T-helper 2 cell treated with Interferon-gamma antibody and Interleukin-4, amounts not matched to agents 5 μg/mL and 100 μg/mL, for 36 hours (primary cell): Measurements from ENCODE around the gene FOXO1.

ENCODE experiments used
- DNase-seq: peaks from one replicate; pipeline ENCODE4 v3.0.0; 2021; ENCODE audit warnings: low spot score
- H3K27ac Mint-ChIP-seq: one replicate; pipeline ENCODE4 v1.8.0; 2021; ENCODE audit warnings: mild to moderate bottlenecking, mixed read lengths
- H3K27me3 Mint-ChIP-seq: one replicate; pipeline ENCODE4 v1.8.0; 2021; ENCODE audit warnings: low read depth, mixed read lengths
- H3K36me3 Mint-ChIP-seq: one replicate; pipeline ENCODE4 v1.8.0; 2021; ENCODE audit warnings: low read depth, mixed read lengths
- H3K4me1 Mint-ChIP-seq: one replicate; pipeline ENCODE4 v1.8.0; 2021; ENCODE audit warnings: low read depth, mixed read lengths
- H3K4me3 Mint-ChIP-seq: one replicate; pipeline ENCODE4 v1.8.0; 2022; ENCODE audit warnings: mild to moderate bottlenecking, moderate library complexity, mixed read lengths
- H3K9me3 Mint-ChIP-seq: one replicate; pipeline ENCODE4 v1.8.0; 2021; ENCODE audit warnings: mixed read lengths

FOXO1 gene

GRCh38 chr13:40617801-40618356 is 48.6 kb downstream of the FOXO1 start:
- no peaks in the 10 kb centered on the region for H3K9me3 Mint-ChIP-seq

DNA sequence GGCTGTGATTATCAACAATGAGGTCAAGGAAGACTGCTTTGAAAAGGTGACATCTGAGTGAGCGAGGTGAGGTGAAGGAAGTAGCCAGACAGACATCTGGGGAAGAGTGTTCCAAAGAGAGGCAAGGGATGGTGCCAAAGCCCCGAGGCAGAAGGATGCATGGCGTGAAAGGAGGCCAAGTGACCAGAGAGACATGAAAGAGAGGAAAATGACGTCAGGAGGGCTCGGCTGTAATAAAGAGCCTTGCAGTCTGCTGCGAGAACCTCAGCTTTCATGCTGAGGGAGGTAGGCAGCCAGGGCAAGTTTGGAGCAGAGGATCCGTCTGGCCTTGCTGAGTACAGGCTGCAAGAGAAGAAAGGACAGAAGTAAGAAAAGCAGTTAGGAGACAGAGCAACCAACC is 50.8 kb downstream of the FOXO1 start:
- Mint-ChIP-seq H3K4me1 (peaks cover 83% of the 10 kb centered on the region), H3K4me3 (peak overlapping the region; percentile 10), H3K36me3 (peaks cover 38% of the 10 kb centered on the region), H3K27ac (peak overlapping the region; percentile 98), H3K27me3 (no peaks in the 10 kb centered on the region), H3K9me3 (no peaks in the 10 kb centered on the region)
- DNase-seq = no peak

More at GRCh38 chr13:40617801-40618356, 48.6 kb downstream of the FOXO1 start:
- Mint-ChIP-seq H3K27ac (no peak overlapping the region), H3K27me3 (no peaks in the 10 kb centered on the region), H3K4me3 (no peak overlapping the region), H3K36me3 (peaks cover 32% of the 10 kb centered on the region), H3K4me1 (peaks cover 72% of the 10 kb centered on the region)
- DNase-seq = no peak

GRCh38 chr13:40613914-40614313 is 52.5 kb downstream of the FOXO1 start:
- peak overlapping the region; percentile 98 for H3K27ac Mint-ChIP-seq
- H3K9me3 Mint-ChIP-seq = no peaks in the 10 kb centered on the region
- H3K36me3 Mint-ChIP-seq = peaks cover 32% of the 10 kb centered on the region
- peaks cover 76% of the 10 kb centered on the region for H3K4me1 Mint-ChIP-seq
- DNase-seq = no peak
- H3K4me3 Mint-ChIP-seq = peak overlapping the region; percentile 86
- H3K27me3 Mint-ChIP-seq = no peaks in the 10 kb centered on the region

DNA sequence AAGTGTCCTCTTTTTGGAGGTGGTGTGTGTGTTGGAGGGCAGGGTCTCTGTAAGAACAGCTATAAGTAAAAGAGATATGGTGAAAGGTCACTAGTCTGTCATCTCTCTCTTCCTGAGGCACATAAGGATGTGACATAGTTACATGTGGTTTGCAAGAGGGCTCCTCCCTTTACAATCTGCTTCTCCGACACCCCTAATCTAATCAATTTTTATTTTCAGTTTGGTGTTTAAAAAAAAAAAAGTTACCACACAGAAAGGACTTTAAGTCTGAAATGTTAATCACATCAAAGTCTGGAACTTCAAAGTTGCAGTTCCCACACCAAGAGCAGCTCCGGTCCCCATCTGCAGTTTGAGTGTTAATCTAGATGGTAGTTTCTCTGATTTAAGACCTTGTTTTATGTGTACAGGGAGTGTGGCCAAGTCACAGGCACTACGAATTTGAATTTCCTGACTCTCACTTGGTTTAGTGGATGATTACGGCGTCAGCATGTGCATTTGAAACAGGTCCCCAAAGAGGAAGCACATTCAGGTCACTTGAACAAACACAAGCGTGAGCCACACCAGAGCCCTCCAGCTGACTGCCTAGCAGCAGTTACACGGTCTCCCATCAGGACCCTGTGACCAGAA is 53.1 kb downstream of the FOXO1 start:
- Mint-ChIP-seq H3K9me3 (peaks cover 4% of the 10 kb centered on the region), H3K4me3 (peak overlapping the region; percentile 86), H3K4me1 (peaks cover 70% of the 10 kb centered on the region), H3K36me3 (peaks cover 34% of the 10 kb centered on the region), H3K27me3 (no peaks in the 10 kb centered on the region), H3K27ac (peak overlapping the region; percentile 98)
- peak; percentile 61 for DNase-seq

DNA sequence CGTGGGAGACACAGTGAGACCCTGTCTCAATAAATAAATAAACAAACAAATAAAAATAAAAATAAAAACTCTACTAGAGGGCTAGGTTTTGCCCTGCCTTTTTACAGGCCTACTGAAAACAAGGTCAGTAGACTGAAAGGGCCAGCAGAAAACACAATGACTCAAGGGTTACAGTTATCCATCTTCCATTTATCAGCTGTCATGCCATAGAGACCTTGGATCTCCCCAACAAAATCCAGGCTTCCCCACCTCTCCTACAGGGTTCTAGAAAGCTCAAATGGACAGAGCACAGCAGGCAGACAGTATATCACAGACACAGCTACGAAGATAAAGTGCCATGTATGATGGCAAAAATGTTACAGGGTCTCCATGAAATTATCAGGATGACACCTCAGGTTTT is 54.4 kb downstream of the FOXO1 start:
- H3K36me3 Mint-ChIP-seq = peaks cover 38% of the 10 kb centered on the region

DNA sequence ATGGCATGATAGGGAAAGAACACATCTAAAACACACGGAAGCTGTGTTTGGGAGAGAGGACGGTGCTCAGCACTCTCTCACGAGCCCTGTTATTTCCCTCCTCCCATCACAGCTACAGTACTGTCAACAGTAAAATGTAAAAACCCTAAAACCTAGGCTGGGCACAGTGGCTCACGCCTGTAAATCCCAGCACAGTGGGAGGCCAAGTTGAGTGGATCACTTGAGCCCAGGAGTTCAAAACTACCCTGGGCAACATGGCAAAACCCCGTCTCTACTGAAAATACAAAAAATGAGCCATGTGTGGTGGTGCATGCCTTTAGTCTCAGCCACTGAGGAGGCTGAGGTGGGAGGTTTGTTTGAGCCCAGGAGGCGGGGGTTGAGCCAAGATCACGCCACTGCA is 54.8 kb downstream of the FOXO1 start:
- Mint-ChIP-seq H3K36me3 (peaks cover 41% of the 10 kb centered on the region), H3K27me3 (no peaks in the 10 kb centered on the region), H3K4me1 (peaks cover 77% of the 10 kb centered on the region), H3K27ac (peak overlapping the region; percentile 73), H3K9me3 (peaks cover 11% of the 10 kb centered on the region), H3K4me3 (peak overlapping the region; percentile 19)
- DNase-seq = no peak

More for the DNA sequence above, 54.4 kb downstream of the FOXO1 start:
- no peak for DNase-seq
- H3K27ac Mint-ChIP-seq = peak overlapping the region; percentile 98
- no peaks in the 10 kb centered on the region for H3K27me3 Mint-ChIP-seq
- H3K4me1 Mint-ChIP-seq = peaks cover 73% of the 10 kb centered on the region
- H3K4me3 Mint-ChIP-seq = peak overlapping the region; percentile 86
- H3K9me3 Mint-ChIP-seq = peaks cover 11% of the 10 kb centered on the region

GRCh38 chr13:40611004-40611403 is 55.4 kb downstream of the FOXO1 start:
- Mint-ChIP-seq H3K4me1 (peaks cover 75% of the 10 kb centered on the region), H3K9me3 (peaks cover 11% of the 10 kb centered on the region), H3K4me3 (no peak overlapping the region), H3K27ac (peak overlapping the region; percentile 57), H3K27me3 (no peaks in the 10 kb centered on the region), H3K36me3 (peaks cover 37% of the 10 kb centered on the region)
- no peak for DNase-seq

DNA sequence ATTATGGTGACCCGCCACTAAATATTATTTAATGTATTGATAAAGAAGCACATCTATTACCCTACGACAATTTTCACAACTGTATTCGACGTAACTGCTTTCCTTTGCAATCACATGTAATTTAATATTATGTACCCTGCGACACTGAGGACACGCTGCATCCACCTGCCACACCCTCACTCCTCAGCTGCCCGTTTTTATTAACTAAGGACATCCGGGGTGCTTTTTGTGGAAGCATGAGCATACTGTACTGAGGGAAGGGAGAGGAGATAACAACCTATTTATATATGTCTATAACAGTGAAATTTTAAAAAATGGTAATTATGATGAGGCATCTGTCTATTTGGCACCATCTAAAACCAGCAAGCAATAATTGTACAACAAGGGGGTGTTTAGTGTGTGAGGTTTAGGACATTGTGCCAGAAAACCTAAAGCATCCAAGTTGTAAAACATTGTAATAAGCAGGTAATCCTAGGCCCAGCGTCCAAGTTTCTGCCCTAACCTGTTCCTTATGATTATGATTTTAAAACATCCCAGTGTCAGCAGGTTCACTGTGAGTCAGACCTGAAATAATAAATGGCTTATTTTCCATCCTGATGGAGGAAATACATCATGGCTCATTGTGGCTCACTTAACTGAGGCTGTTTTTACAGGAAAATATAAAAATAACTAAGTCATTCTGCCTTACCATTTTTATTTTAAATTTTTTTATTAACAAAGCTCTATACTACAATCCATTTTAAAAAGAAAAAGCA is 56.3 kb downstream of the FOXO1 start:
- H3K9me3 Mint-ChIP-seq = peaks cover 11% of the 10 kb centered on the region
- H3K27me3 Mint-ChIP-seq = no peaks in the 10 kb centered on the region
- H3K4me3 Mint-ChIP-seq = no peak overlapping the region
- no peak overlapping the region for H3K27ac Mint-ChIP-seq
- peaks cover 31% of the 10 kb centered on the region for H3K36me3 Mint-ChIP-seq
- DNase-seq = no peak
- H3K4me1 Mint-ChIP-seq = peaks cover 73% of the 10 kb centered on the region

- H3K9me3 Mint-ChIP-seq = peaks cover 11% of the 10 kb centered on the region
- H3K4me1 Mint-ChIP-seq = peaks cover 63% of the 10 kb centered on the region
- no peak overlapping the region for H3K4me3 Mint-ChIP-seq
- H3K36me3 Mint-ChIP-seq = peaks cover 29% of the 10 kb centered on the region
- H3K27me3 Mint-ChIP-seq = no peaks in the 10 kb centered on the region
- DNase-seq = no peak
- no peak overlapping the region for H3K27ac Mint-ChIP-seq
Observed at GRCh38 chr13:40608308-40608707, 58.1 kb downstream of the FOXO1 start.

DNA sequence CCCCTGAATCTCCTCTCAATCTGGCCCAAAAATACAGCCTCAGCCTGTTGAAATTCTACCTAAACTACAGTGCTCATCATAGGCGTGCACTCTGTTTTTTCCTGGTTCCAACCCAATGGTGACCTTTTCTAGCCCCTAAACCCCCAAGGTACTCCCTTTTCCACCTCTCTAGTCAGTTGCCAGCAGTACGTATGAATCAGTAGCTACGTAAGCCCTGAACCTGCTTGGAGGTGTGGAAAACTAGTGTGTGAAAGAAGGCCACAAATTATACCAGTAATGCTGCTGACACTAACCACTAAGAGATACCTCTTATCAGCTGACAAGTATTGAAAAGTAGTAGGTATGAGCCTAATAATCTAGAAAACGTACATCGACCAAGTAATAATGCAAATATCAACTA is 60.9 kb downstream of the FOXO1 start:
- no peaks in the 10 kb centered on the region for H3K27me3 Mint-ChIP-seq
- no peak overlapping the region for H3K27ac Mint-ChIP-seq
- H3K36me3 Mint-ChIP-seq = peaks cover 23% of the 10 kb centered on the region
- peaks cover 54% of the 10 kb centered on the region for H3K4me1 Mint-ChIP-seq
- DNase-seq = no peak
- H3K4me3 Mint-ChIP-seq = no peak overlapping the region
- peaks cover 11% of the 10 kb centered on the region for H3K9me3 Mint-ChIP-seq

GRCh38 chr13:40604135-40604534 is 62.3 kb downstream of the FOXO1 start:
- no peak overlapping the region for H3K4me3 Mint-ChIP-seq
- peaks cover 11% of the 10 kb centered on the region for H3K9me3 Mint-ChIP-seq
- no peaks in the 10 kb centered on the region for H3K27me3 Mint-ChIP-seq
- peaks cover 63% of the 10 kb centered on the region for H3K4me1 Mint-ChIP-seq
- no peak overlapping the region for H3K27ac Mint-ChIP-seq
- no peak for DNase-seq
- H3K36me3 Mint-ChIP-seq = peaks cover 28% of the 10 kb centered on the region

DNA sequence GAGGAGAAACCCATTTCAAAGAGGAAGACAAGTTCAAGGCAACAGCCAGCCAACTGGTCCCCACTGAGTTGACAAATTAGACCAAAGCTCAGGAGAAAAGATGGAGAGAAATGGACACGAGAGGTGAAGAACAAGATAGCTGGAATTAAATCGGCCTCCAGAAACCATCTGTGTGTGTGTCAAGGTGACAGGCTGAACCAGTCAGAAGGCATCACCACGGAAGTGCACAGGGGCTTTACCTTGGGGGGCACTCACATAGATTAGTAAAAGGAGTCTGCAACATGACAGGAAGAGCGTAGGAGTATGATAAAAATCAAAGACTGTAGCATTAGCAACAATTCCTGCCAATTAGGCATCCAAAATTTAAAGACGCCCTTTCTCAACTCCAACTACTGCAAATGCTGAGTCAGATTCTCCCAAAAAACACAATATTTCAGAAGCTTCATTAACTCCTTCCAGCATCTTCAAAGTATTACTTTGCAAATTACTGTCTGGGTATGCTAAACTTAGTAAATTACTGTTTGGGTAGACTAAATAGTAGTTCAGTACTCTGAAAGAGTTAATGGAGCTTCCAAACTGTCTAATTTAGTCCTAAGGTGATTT is 66.2 kb downstream of the FOXO1 start:
- Mint-ChIP-seq H3K9me3 (no peaks in the 10 kb centered on the region), H3K36me3 (peaks cover 12% of the 10 kb centered on the region), H3K4me3 (peak overlapping the region; percentile 70), H3K27ac (peak overlapping the region; percentile 64), H3K27me3 (no peaks in the 10 kb centered on the region), H3K4me1 (peaks cover 67% of the 10 kb centered on the region)
- no peak for DNase-seq

GRCh38 chr13:40599747-40600146 is 66.7 kb downstream of the FOXO1 start:
- Mint-ChIP-seq H3K36me3 (peaks cover 12% of the 10 kb centered on the region), H3K9me3 (no peaks in the 10 kb centered on the region), H3K27me3 (no peaks in the 10 kb centered on the region), H3K27ac (peak overlapping the region; percentile 64), H3K4me1 (peaks cover 67% of the 10 kb centered on the region), H3K4me3 (peak overlapping the region; percentile 70)
- DNase-seq = no peak

GRCh38 chr13:40599124-40599523 is 67.3 kb downstream of the FOXO1 start:
- H3K27me3 Mint-ChIP-seq = no peaks in the 10 kb centered on the region
- H3K36me3 Mint-ChIP-seq = peaks cover 12% of the 10 kb centered on the region
- DNase-seq = no peak
- no peak overlapping the region for H3K4me3 Mint-ChIP-seq
- peaks cover 62% of the 10 kb centered on the region for H3K4me1 Mint-ChIP-seq
- H3K9me3 Mint-ChIP-seq = no peaks in the 10 kb centered on the region
- H3K27ac Mint-ChIP-seq = no peak overlapping the region
